HepG2 (cell line): Measurements from ENCODE around the gene ADARB2. TPM values are rescaled to one million over a fixed set of nuclear protein-coding genes. Genes with fewer than 3 reads are reported as not detected.

Experiments used
- AGO1 ChIP-seq: fragments of 200-400 bp; formaldehyde crosslinking; IDR thresholded peaks from 2 replicates; pipeline ENCODE4 v1.6.1; 2017; ENCODE audit warnings: mild to moderate bottlenecking, low read depth, low read length, moderate library complexity; ENCODE audit not compliant: poor library complexity, severe bottlenecking
- AGO2 ChIP-seq: fragments of 200-400 bp; formaldehyde crosslinking; optimal IDR thresholded peaks from 2 replicates; pipeline ENCODE3; 2017; ENCODE audit warnings: mild to moderate bottlenecking, low read depth, low read length, moderate library complexity
- CC2D1A ChIP-seq: sonication (generic); formaldehyde crosslinking; IDR thresholded peaks from 2 replicates; pipeline ENCODE4 v1.8.1; 2023; ENCODE audit warnings: mild to moderate bottlenecking, missing genetic modification reagents
- CENPBD1 ChIP-seq: sonication (generic); formaldehyde crosslinking; IDR thresholded peaks from 2 replicates; pipeline ENCODE4 v1.8.0; 2022; ENCODE audit warnings: missing genetic modification reagents, low read depth, mild to moderate bottlenecking, borderline replicate concordance
- DR1 ChIP-seq: sonication (generic); formaldehyde crosslinking; IDR thresholded peaks from 2 replicates; pipeline ENCODE4 v1.8.0; 2021; ENCODE audit warnings: mild to moderate bottlenecking, missing genetic modification reagents, inconsistent platforms
- ELF3 ChIP-seq: IDR thresholded peaks from 2 replicates; pipeline ENCODE4 v1.6.1; 2016; ENCODE audit warnings: missing genetic modification reagents, missing compliant biosample characterization
- HDAC6 ChIP-seq: fragments of 200-600 bp; sonication (generic); IDR thresholded peaks from 2 replicates; pipeline ENCODE4 v1.7.0; 2017; ENCODE audit warnings: mild to moderate bottlenecking, antibody characterized with exemption, low read length, low read depth
- HNRNPK ChIP-seq: fragments of 200-400 bp; formaldehyde crosslinking; IDR thresholded peaks from 2 replicates; pipeline ENCODE4 v1.6.1; 2018; ENCODE audit warnings: low read length, low read depth, moderate library complexity, mild to moderate bottlenecking; ENCODE audit not compliant: poor library complexity, severe bottlenecking
- HOXA9 ChIP-seq: sonication (generic); formaldehyde crosslinking; IDR thresholded peaks from 2 replicates; pipeline ENCODE4 v1.8.1; 2022; ENCODE audit warnings: missing genetic modification reagents, mild to moderate bottlenecking, moderate library complexity, borderline replicate concordance
- JUN ChIP-seq: sonication (generic); formaldehyde crosslinking; IDR thresholded peaks from 2 replicates; pipeline ENCODE4 v1.4.0; 2020; ENCODE audit warnings: mild to moderate bottlenecking, missing genetic modification reagents
- NRL ChIP-seq: sonication (generic); formaldehyde crosslinking; IDR thresholded peaks from 2 replicates; pipeline ENCODE4 v1.5.0; 2020; ENCODE audit warnings: missing genetic modification reagents, mild to moderate bottlenecking, moderate library complexity, borderline replicate concordance
- RARA ChIP-seq: IDR thresholded peaks from 2 replicates; pipeline ENCODE4 v1.6.1; 2016; ENCODE audit warnings: missing genetic modification reagents, missing compliant biosample characterization
- RBAK ChIP-seq: sonication (generic); formaldehyde crosslinking; IDR thresholded peaks from 2 replicates; pipeline ENCODE4 v1.5.1; 2020; ENCODE audit warnings: mild to moderate bottlenecking, missing genetic modification reagents
- SATB2 ChIP-seq: sonication (generic); formaldehyde crosslinking; IDR thresholded peaks from 2 replicates; pipeline ENCODE4 v1.5.0; 2020; ENCODE audit warnings: missing genetic modification reagents
- SRSF9 ChIP-seq: fragments of 200-400 bp; formaldehyde crosslinking; IDR thresholded peaks from 2 replicates; pipeline ENCODE4 v1.6.1; 2018; ENCODE audit warnings: borderline replicate concordance, mild to moderate bottlenecking, low read depth, low read length; ENCODE audit not compliant: insufficient read depth, poor library complexity, severe bottlenecking
- STAG1 ChIP-seq: sonication (generic); formaldehyde crosslinking; IDR thresholded peaks from 2 replicates; pipeline ENCODE4 v1.4.0; 2020; ENCODE audit warnings: missing genetic modification reagents
- ZKSCAN1 ChIP-seq: fragments of 150-350 bp; IDR thresholded peaks from 2 replicates; pipeline ENCODE4 v1.6.1; 2014; ENCODE audit warnings: low read length
- ZNF138 ChIP-seq: sonication (generic); formaldehyde crosslinking; IDR thresholded peaks from 2 replicates; pipeline ENCODE4 v1.5.0; 2020; ENCODE audit warnings: mild to moderate bottlenecking, low read depth, missing genetic modification reagents
- ZNF180 ChIP-seq: sonication (generic); formaldehyde crosslinking; IDR thresholded peaks from 2 replicates; pipeline ENCODE4 v1.4.0; 2020; ENCODE audit warnings: low read depth, missing genetic modification reagents, borderline replicate concordance
- ZNF430 ChIP-seq: sonication (generic); formaldehyde crosslinking; IDR thresholded peaks from 2 replicates; pipeline ENCODE4 v1.9.0; 2021; ENCODE audit warnings: mild to moderate bottlenecking, missing genetic modification reagents
- ZNF549 ChIP-seq: sonication (generic); formaldehyde crosslinking; IDR thresholded peaks from 2 replicates; pipeline ENCODE4 v1.5.0; 2020; ENCODE audit warnings: missing genetic modification reagents
- ZNF629 ChIP-seq: sonication (generic); formaldehyde crosslinking; conservative IDR thresholded peaks from 2 replicates; pipeline ENCODE4 v1.5.0; 2020; ENCODE audit warnings: missing genetic modification reagents
- polyA plus RNA-seq, 8 experiments: library from polyadenylated mRNA; depleted of rRNA in 3 of 8; stranded (reverse) in 7 of 8; unstranded in 1 of 8; fragments of >200 nt; fragmentation: Illumina TruSeq in 4 of 8; extraction: Trizol in 4 of 8; gene quantifications; 2 replicates each; pipeline versions ENCODE4 v1.2.1 to v1.2.3, GENCODE V29; 2011 to 2016; ENCODE audit warnings: low read depth in 4 of 8, missing spikeins in 1 of 8, mixed read lengths in 1 of 8; ENCODE audit not compliant: insufficient read depth in 1 of 8
- total RNA-seq, 5 experiments: library from RNA; depleted of rRNA; stranded (reverse); fragments of >200 nt; fragmentation: Illumina TruSeq; extraction: Trizol; gene quantifications; 2 replicates each; pipeline ENCODE4 v1.2.3, GENCODE V29; 2016; ENCODE audit warnings: low read depth in 1 of 5
- TF ChIP-seq, protein P1 (sequence below): sonication (generic); formaldehyde crosslinking; IDR thresholded peaks from 2 replicates; pipeline ENCODE4 v1.5.0; 2020; ENCODE audit warnings: mild to moderate bottlenecking, missing genetic modification reagents, borderline replicate concordance
- TF ChIP-seq, protein P2 (sequence below): sonication (generic); formaldehyde crosslinking; IDR thresholded peaks from 2 replicates; pipeline ENCODE4 v1.5.1; 2020; ENCODE audit warnings: missing genetic modification reagents, mild to moderate bottlenecking, borderline replicate concordance

Gene ADARB2
- total and polyA plus RNA-seq, 2 of the 13 experiments (the other 11 are each of a cell fraction or from before 2014, with no cell fraction given): not detected

GRCh38 chr10:1369665-1370064 lies 367.7 kb downstream of the ADARB2 start (continued):
- TF ChIP-seq, protein P1, sequence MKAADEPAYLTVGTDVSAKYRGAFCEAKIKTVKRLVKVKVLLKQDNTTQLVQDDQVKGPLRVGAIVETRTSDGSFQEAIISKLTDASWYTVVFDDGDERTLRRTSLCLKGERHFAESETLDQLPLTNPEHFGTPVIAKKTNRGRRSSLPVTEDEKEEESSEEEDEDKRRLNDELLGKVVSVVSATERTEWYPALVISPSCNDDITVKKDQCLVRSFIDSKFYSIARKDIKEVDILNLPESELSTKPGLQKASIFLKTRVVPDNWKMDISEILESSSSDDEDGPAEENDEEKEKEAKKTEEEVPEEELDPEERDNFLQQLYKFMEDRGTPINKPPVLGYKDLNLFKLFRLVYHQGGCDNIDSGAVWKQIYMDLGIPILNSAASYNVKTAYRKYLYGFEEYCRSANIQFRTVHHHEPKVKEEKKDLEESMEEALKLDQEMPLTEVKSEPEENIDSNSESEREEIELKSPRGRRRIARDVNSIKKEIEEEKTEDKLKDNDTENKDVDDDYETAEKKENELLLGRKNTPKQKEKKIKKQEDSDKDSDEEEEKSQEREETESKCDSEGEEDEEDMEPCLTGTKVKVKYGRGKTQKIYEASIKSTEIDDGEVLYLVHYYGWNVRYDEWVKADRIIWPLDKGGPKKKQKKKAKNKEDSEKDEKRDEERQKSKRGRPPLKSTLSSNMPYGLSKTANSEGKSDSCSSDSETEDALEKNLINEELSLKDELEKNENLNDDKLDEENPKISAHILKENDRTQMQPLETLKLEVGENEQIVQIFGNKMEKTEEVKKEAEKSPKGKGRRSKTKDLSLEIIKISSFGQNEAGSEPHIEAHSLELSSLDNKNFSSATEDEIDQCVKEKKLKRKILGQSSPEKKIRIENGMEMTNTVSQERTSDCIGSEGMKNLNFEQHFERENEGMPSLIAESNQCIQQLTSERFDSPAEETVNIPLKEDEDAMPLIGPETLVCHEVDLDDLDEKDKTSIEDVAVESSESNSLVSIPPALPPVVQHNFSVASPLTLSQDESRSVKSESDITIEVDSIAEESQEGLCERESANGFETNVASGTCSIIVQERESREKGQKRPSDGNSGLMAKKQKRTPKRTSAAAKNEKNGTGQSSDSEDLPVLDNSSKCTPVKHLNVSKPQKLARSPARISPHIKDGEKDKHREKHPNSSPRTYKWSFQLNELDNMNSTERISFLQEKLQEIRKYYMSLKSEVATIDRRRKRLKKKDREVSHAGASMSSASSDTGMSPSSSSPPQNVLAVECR (CRISPR knock-in tag): no peak
- TF ChIP-seq HNRNPK (no peak), DR1 (no peak), ZNF629 (CRISPR knock-in tag) (no peak), ZNF180 (CRISPR knock-in tag) (no peak), NRL (CRISPR knock-in tag) (no peak), STAG1 (CRISPR knock-in tag) (no peak), ZNF138 (no peak), AGO1 (no peak), RARA (CRISPR knock-in tag) (no peak), CC2D1A (CRISPR knock-in tag) (no peak), AGO2 (no peak), ELF3 (peak; percentile 50), ZNF549 (no peak), HOXA9 (CRISPR knock-in tag) (no peak), CENPBD1 (CRISPR knock-in tag) (no peak), ZNF430 (CRISPR knock-in tag) (no peak), HDAC6 (no peak), ZKSCAN1 (no peak), JUN (CRISPR knock-in tag) (no peak), SRSF9 (no peak), RBAK (CRISPR knock-in tag) (no peak), SATB2 (CRISPR knock-in tag) (no peak)
- TF ChIP-seq, protein P2, sequence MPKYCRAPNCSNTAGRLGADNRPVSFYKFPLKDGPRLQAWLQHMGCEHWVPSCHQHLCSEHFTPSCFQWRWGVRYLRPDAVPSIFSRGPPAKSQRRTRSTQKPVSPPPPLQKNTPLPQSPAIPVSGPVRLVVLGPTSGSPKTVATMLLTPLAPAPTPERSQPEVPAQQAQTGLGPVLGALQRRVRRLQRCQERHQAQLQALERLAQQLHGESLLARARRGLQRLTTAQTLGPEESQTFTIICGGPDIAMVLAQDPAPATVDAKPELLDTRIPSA (CRISPR knock-in tag): no peak
